Testis (tissue), 2 donors: Measurements from ENCODE around the gene DNAJB8.

ENCODE experiments used
- CTCF ChIP-seq, 3 experiments: fragments of 450-650 bp in 2 of 3; fragments of 200-600 bp in 1 of 3; sonication (generic) in 1 of 3; IDR thresholded peaks; one replicate each; pipeline ENCODE4 v1.5.1; 2016 to 2019; ENCODE audit warnings: antibody characterized with exemption in 3 of 3, mild to moderate bottlenecking in 2 of 3, moderate library complexity in 1 of 3
- POLR2A ChIP-seq: fragments of 450-650 bp; IDR thresholded peaks from one replicate; pipeline ENCODE4 v1.6.1; 2017; ENCODE audit warnings: antibody characterized with exemption, mild to moderate bottlenecking, moderate library complexity

- TF ChIP-seq CTCF (IDR thresholded peaks at IDR 0.05) (no peak), POLR2A (no peak)
Measured at GRCh38 chr3:128455786-128456748, 10.6 kb downstream of the DNAJB8 start.
